OCI-LY7 (cell line): ENCODE results near the gene BRCA2.

Source experiments
- EZH2phosphoT487 ChIP-seq: fragments of 200-600 bp; sonication (generic); IDR thresholded peaks from 2 replicates; pipeline ENCODE4 v1.6.1; 2018; ENCODE audit warnings: low read depth, borderline replicate concordance, mild to moderate bottlenecking, mixed run types, antibody characterized with exemption, low read length, moderate library complexity, mixed read lengths
- TF ChIP-seq, protein P1 (sequence below): fragments of 200-600 bp; sonication (generic); conservative IDR thresholded peaks from 2 replicates; pipeline ENCODE4 v1.5.1; 2014; ENCODE audit warnings: mild to moderate bottlenecking, antibody characterized with exemption, low read length, moderate library complexity, mixed read lengths

DNA sequence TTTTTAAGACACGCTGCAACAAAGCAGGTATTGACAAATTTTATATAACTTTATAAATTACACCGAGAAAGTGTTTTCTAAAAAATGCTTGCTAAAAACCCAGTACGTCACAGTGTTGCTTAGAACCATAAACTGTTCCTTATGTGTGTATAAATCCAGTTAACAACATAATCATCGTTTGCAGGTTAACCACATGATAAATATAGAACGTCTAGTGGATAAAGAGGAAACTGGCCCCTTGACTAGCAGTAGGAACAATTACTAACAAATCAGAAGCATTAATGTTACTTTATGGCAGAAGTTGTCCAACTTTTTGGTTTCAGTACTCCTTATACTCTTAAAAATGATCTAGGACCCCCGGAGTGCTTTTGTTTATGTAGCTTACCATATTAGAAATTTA is 1.2 kb downstream of the BRCA2 start:
- TF ChIP-seq, protein P1, sequence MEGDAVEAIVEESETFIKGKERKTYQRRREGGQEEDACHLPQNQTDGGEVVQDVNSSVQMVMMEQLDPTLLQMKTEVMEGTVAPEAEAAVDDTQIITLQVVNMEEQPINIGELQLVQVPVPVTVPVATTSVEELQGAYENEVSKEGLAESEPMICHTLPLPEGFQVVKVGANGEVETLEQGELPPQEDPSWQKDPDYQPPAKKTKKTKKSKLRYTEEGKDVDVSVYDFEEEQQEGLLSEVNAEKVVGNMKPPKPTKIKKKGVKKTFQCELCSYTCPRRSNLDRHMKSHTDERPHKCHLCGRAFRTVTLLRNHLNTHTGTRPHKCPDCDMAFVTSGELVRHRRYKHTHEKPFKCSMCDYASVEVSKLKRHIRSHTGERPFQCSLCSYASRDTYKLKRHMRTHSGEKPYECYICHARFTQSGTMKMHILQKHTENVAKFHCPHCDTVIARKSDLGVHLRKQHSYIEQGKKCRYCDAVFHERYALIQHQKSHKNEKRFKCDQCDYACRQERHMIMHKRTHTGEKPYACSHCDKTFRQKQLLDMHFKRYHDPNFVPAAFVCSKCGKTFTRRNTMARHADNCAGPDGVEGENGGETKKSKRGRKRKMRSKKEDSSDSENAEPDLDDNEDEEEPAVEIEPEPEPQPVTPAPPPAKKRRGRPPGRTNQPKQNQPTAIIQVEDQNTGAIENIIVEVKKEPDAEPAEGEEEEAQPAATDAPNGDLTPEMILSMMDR, result no peak
- TF ChIP-seq EZH2phosphoT487, result no peak
